Subcutaneous adipose tissue (tissue), 4 donors: ENCODE measurements around the gene DCUN1D4. TPM values are rescaled to one million over a fixed set of nuclear protein-coding genes. Genes with fewer than 3 reads are reported as not detected.

Source experiments
- total RNA-seq, 4 donors: library from RNA; depleted of rRNA; stranded (reverse); fragments of >200 nt; gene quantifications; one replicate each; pipeline ENCODE4 v1.1.0, GENCODE V29; 2016
- TF ChIP-seq, protein P1 (sequence below): fragments of 450-650 bp; IDR thresholded peaks from one replicate; pipeline ENCODE4 v1.5.1; 2016; ENCODE audit warnings: low read depth, mild to moderate bottlenecking, control low read depth, antibody characterized with exemption, moderate library complexity

DCUN1D4 gene
- total RNA-seq, 4 donors from 2014 or later: 38.8 to 61.7 (median 42.0) TPM

- TF ChIP-seq, protein P1, sequence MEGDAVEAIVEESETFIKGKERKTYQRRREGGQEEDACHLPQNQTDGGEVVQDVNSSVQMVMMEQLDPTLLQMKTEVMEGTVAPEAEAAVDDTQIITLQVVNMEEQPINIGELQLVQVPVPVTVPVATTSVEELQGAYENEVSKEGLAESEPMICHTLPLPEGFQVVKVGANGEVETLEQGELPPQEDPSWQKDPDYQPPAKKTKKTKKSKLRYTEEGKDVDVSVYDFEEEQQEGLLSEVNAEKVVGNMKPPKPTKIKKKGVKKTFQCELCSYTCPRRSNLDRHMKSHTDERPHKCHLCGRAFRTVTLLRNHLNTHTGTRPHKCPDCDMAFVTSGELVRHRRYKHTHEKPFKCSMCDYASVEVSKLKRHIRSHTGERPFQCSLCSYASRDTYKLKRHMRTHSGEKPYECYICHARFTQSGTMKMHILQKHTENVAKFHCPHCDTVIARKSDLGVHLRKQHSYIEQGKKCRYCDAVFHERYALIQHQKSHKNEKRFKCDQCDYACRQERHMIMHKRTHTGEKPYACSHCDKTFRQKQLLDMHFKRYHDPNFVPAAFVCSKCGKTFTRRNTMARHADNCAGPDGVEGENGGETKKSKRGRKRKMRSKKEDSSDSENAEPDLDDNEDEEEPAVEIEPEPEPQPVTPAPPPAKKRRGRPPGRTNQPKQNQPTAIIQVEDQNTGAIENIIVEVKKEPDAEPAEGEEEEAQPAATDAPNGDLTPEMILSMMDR: no peak
These were observed 53.0 kb downstream of the DCUN1D4 start for GRCh38 chr4:51895816-51896408.

- TF ChIP-seq, protein P1: no peak
These were observed 58.4 kb downstream of the DCUN1D4 start for GRCh38 chr4:51901363-51901762.

- TF ChIP-seq, protein P1: no peak
These were observed 63.4 kb downstream of the DCUN1D4 start for GRCh38 chr4:51906167-51906958.

DNA sequence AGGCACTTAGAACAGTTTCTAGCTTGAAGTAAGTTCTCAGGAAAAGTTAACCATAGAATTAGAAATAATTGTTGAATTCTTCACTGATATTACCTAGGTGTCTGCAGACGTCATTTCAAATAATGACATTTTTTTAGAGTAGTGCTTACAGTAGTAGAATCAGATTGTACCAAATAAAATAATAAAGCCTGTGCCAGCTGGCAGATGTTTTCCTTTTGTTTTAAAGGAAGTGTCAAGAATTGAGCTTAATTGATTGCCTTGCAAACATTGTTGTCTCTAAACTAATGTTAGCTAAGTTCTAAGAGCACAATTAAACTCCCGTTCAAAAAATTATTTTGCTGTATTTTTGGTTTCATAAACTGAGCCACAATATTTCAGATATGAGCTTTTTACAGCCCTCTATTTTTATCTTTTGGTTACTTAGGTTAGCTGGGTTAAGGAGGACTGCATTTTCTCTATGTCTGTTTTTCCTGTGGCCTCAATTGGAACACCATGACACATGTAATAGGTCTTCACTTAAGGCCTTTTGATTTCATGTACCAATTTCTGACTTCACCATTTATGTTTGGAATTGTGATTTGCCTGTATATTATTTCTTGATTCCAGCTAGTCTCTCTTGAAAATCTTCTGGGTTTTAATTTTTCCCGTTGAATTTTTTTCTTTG, 64.2 kb downstream of the DCUN1D4 start:
- TF ChIP-seq, protein P1: no peak

DNA sequence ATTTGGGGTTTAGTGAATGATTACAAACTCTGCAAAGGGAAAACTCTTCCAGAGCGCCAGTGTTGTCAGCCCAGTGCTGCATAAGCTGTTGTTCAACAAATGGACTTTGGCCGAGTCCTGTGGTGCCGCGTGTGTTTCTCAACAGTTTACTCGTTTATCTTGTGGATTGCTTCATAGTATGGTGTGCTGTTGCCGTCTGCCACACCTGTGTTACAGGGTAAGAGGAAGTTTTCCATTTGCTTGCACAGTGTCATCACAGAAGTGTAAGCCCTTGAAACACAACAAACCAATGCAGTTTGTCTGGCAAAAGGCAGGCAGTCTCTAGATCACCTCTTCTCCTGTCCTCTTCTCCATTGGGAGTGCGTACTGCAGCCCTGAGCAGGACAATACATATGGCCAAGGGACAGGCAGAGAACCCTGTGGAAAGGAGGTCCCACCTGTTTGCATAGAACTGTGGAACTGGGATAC, 66.3 kb downstream of the DCUN1D4 start:
- TF ChIP-seq, protein P1: no peak

DNA sequence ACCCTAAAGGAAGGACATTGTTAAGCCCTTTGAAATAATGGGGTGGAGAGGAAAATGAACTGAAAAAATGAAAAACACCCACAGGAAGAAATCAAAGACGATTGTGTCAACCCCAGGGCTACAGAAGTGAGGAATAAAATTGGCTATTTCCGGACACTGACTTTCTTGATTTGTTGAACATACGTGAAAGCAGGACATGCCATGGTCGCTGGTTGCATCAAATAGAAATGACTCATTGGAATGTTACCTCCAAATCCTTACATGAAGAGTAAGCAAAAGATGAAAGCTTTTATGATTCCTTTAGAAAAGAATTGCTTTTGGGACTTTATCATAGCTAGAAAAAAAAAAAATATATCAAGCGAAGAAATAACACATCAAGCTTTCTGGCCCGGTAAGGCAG, 75.3 kb downstream of the DCUN1D4 start:
- TF ChIP-seq, protein P1: no peak

- TF ChIP-seq, protein P1: no peak
These were observed 80.4 kb downstream of the DCUN1D4 start for GRCh38 chr4:51923343-51923742.
